ENCODE results near the gene SERPINF2.
"Not testable (repeated sequence)": the region's sequence is repeated elsewhere in the genome, so short reads cannot be mapped to it uniquely, and the experiment has no call there.

SERPINF2 gene

GRCh38 chr17:1796800-1797199 is 54.1 kb downstream of the SERPINF2 start:
- no peak for DNase-seq

GRCh38 chr17:1797323-1797722 is 54.7 kb downstream of the SERPINF2 start:
- no peak for DNase-seq

- DNase-seq = not testable (repeated sequence)
Observed at GRCh38 chr17:1797846-1798245, 55.2 kb downstream of the SERPINF2 start.

GRCh38 chr17:1800240-1800639 is 57.6 kb downstream of the SERPINF2 start:
- no peak for DNase-seq

GRCh38 chr17:1800712-1801111 is 58.0 kb downstream of the SERPINF2 start:
- DNase-seq = no peak

- no peak for DNase-seq
Observed at GRCh38 chr17:1802429-1802828, 59.8 kb downstream of the SERPINF2 start.

GRCh38 chr17:1803280-1803679 is 60.6 kb downstream of the SERPINF2 start:
- no peak for DNase-seq

Data from activated effector memory CD4-positive, alpha-beta T cell treated with Interleukin-2 at 50 U/mL for 16 hours (primary cell).